GM19193 (cell line): ENCODE measurements around the gene MICAL3.

Experiments
- POLR2A ChIP-seq: IDR thresholded peaks from 4 replicates; pipeline ENCODE4 v1.6.1; 2011; ENCODE audit not compliant: insufficient read depth, insufficient read length; ENCODE audit errors: extremely low read depth

The MICAL3 gene

GRCh38 chr22:17830043-17830961 lies 194.1 kb downstream of the MICAL3 start:
- no peak for TF ChIP-seq POLR2A

GRCh38 chr22:17829695-17830042 lies 194.7 kb downstream of the MICAL3 start:
- TF ChIP-seq POLR2A, result no peak

- TF ChIP-seq POLR2A, result no peak
Measured at GRCh38 chr22:17828502-17829080, 195.8 kb downstream of the MICAL3 start.

GRCh38 chr22:17827466-17827865 lies 196.9 kb downstream of the MICAL3 start:
- no peak for TF ChIP-seq POLR2A

- no peak for TF ChIP-seq POLR2A
Measured at GRCh38 chr22:17825876-17826550, 198.3 kb downstream of the MICAL3 start.

GRCh38 chr22:17824457-17824856 lies 199.9 kb downstream of the MICAL3 start:
- no peak for TF ChIP-seq POLR2A

GRCh38 chr22:17823964-17824363 lies 200.4 kb downstream of the MICAL3 start:
- no peak for TF ChIP-seq POLR2A

GRCh38 chr22:17823226-17823625 lies 201.1 kb downstream of the MICAL3 start:
- no peak for TF ChIP-seq POLR2A

GRCh38 chr22:17822087-17822486 lies 202.3 kb downstream of the MICAL3 start:
- TF ChIP-seq POLR2A, result no peak

GRCh38 chr22:17820879-17821439 lies 203.4 kb downstream of the MICAL3 start:
- TF ChIP-seq POLR2A, result no peak

GRCh38 chr22:17818649-17819048 lies 205.7 kb downstream of the MICAL3 start:
- TF ChIP-seq POLR2A, result no peak

GRCh38 chr22:17818180-17818579 lies 206.2 kb downstream of the MICAL3 start:
- no peak for TF ChIP-seq POLR2A

- no peak for TF ChIP-seq POLR2A
Measured at GRCh38 chr22:17817511-17818065, 206.8 kb downstream of the MICAL3 start.

- TF ChIP-seq POLR2A, result no peak
Measured at GRCh38 chr22:17817079-17817478, 207.3 kb downstream of the MICAL3 start.

- TF ChIP-seq POLR2A, result no peak
Measured at GRCh38 chr22:17816649-17817048, 207.7 kb downstream of the MICAL3 start.

GRCh38 chr22:17815703-17816254 lies 208.6 kb downstream of the MICAL3 start:
- no peak for TF ChIP-seq POLR2A

- TF ChIP-seq POLR2A, result no peak
Measured at GRCh38 chr22:17814830-17815229, 209.5 kb downstream of the MICAL3 start.
